Lower lobe of right lung (tissue), 2 donors: ENCODE measurements around the gene CCHCR1. TPM values are rescaled to one million over a fixed set of nuclear protein-coding genes. Genes with fewer than 3 reads are reported as not detected.
A peak's percentile ranks its signal among the peaks of the same experiment; 100 is the strongest.

ENCODE experiments used
- ATAC-seq, 2 donors: fragments of 200-7000 bp; cut with Tn5 transposase; one replicate each; pipeline ENCODE4 v1.9.1; 2020 to 2022; ENCODE audit warnings: mild to moderate bottlenecking in 2 of 2, moderate library complexity in 2 of 2
- DNase-seq: peaks from one replicate; pipeline ENCODE4 v3.0.0-alpha.2; 2020
- H3K27ac ChIP-seq: fragments of 200-600 bp; one replicate; pipeline ENCODE4 v1.8.0; 2022
- H3K27me3 ChIP-seq: fragments of 200-600 bp; one replicate; pipeline ENCODE4 v1.8.0; 2022; ENCODE audit warnings: low read depth
- H3K36me3 ChIP-seq: fragments of 200-600 bp; one replicate; pipeline ENCODE4 v1.8.0; 2022; ENCODE audit warnings: mild to moderate bottlenecking
- H3K4me1 ChIP-seq: fragments of 200-600 bp; one replicate; pipeline ENCODE4 v1.8.0; 2022
- H3K4me3 ChIP-seq: fragments of 200-600 bp; one replicate; pipeline ENCODE4 v1.8.0; 2022; ENCODE audit warnings: mild to moderate bottlenecking
- H3K9me3 ChIP-seq: fragments of 200-600 bp; one replicate; pipeline ENCODE4 v1.8.0; 2022
- intact Hi-C: fragments of 100-400 bp; cut with DNase I; formaldehyde crosslinking; loops from one replicate; pipeline ENCODE4 v1.11.0; 2022
- total RNA-seq: library from RNA; stranded (reverse); fragmentation: NEBNext Ultra II Directional; extraction: Animal tissue kit (Norgen Biotek cat#: 25700); gene quantifications from one replicate; pipeline ENCODE4 v1.2.1, GENCODE V29; 2021
- TF ChIP-seq, protein P1 (sequence below): fragments of 200-600 bp; IDR thresholded peaks from one replicate; pipeline ENCODE4 v1.8.0; 2022; ENCODE audit warnings: antibody characterized with exemption, mild to moderate bottlenecking
- donor health status: DM: no; HTN: yes; CAD: no; lungs with severe emphysema.

CCHCR1 gene
- total RNA-seq, 1 donor from 2014 or later: 16.5 TPM

DNA sequence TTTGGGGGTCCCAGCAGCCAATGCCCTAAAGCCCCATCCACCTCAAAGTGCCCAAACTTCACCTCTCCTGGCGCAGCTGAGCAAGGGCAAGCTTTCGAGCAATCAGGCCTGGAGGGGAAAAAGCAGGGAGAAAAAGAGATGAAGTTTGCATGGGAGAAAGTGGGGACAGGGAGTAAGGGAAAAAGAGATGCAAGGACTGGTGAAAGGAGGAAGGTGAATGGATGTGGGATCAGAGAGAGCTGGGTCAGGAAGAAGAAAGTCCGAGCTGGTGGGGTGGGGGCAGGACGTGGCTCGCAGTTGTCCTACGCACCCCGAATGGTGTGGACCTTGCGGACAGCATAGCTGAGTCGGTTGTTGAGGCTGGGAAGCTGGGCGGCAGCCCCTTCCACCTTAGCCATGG, 12.2 kb downstream of the CCHCR1 start:
- Histone ChIP-seq H3K27me3 (no peaks in the 10 kb centered on the region), H3K36me3 (peaks cover 30% of the 10 kb centered on the region), H3K9me3 (no peaks in the 10 kb centered on the region), H3K4me3 (no peak overlapping the region), H3K27ac (no peak overlapping the region), H3K4me1 (peaks cover 8% of the 10 kb centered on the region)
- TF ChIP-seq, protein P1, sequence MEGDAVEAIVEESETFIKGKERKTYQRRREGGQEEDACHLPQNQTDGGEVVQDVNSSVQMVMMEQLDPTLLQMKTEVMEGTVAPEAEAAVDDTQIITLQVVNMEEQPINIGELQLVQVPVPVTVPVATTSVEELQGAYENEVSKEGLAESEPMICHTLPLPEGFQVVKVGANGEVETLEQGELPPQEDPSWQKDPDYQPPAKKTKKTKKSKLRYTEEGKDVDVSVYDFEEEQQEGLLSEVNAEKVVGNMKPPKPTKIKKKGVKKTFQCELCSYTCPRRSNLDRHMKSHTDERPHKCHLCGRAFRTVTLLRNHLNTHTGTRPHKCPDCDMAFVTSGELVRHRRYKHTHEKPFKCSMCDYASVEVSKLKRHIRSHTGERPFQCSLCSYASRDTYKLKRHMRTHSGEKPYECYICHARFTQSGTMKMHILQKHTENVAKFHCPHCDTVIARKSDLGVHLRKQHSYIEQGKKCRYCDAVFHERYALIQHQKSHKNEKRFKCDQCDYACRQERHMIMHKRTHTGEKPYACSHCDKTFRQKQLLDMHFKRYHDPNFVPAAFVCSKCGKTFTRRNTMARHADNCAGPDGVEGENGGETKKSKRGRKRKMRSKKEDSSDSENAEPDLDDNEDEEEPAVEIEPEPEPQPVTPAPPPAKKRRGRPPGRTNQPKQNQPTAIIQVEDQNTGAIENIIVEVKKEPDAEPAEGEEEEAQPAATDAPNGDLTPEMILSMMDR: no peak
- no peak for ATAC-seq
- intact Hi-C loops: no loop called here
- no peak for DNase-seq

DNA sequence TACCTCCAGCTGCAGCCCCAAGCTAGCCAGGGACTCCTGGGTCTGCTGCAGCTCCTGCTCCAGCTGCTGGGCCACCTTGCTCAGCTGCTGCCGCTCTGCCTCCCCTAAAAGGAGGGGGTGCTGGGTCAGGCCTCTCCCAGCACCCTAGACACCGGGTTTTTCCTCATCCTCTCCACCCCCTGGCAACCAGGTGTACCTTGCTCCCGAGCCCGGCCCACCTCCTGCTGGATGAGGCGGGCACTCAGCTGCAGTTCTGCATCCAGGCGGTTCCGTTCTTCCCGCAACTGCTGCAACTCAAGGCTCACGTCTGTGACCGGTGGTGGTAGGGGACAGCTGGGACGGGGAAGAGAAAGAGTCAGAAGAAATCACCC, 12.6 kb downstream of the CCHCR1 start:
- DNase-seq (no peak), ATAC-seq (no peak)
- TF ChIP-seq, protein P1: no peak
- Histone ChIP-seq H3K4me3 (no peak overlapping the region), H3K27me3 (no peaks in the 10 kb centered on the region), H3K36me3 (peaks cover 26% of the 10 kb centered on the region), H3K4me1 (peaks cover 8% of the 10 kb centered on the region), H3K9me3 (no peaks in the 10 kb centered on the region), H3K27ac (no peak overlapping the region)
- intact Hi-C loops: no loop called here

DNA sequence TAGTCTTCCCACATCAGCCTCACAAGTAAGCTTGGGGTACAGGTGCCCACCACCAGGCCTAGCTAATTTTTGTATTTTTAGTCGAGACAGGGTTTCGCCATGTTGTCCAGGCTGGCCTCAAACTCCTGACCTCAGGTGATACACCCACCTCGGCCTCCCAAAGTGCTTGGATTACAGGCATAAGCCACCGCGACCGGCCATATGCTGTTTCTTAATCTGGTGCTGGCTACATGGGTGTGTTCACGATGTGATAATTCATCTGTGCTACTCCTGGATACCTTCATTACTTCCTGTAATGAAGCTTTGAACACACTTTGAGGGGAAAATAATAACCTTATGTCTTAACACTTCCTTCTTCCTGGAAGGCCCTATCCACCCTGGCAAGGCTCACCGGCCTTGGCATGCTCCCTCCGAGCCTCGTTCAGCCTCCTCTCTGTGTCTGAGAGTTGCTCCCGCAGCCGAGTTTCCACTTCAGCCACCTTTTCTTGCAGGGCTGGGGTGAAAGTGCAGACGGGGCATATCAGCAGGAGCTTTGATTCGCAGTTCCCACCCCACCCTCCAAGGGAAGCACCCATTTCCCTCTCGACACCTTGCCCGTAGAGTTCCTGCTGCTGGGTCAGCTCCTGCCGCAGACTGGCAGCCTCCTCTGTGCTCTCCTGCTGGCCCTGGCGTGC, 13.2 kb downstream of the CCHCR1 start:
- no peaks in the 10 kb centered on the region for H3K27me3 ChIP-seq
- no peak overlapping the region for H3K27ac ChIP-seq
- H3K9me3 ChIP-seq: no peaks in the 10 kb centered on the region
- intact Hi-C loops: no loop called here
- DNase-seq: no peak
- peak in 1 of 2 donors; percentile 11 for ATAC-seq
- peaks cover 22% of the 10 kb centered on the region for H3K36me3 ChIP-seq
- H3K4me1 ChIP-seq: peaks cover 9% of the 10 kb centered on the region
- no peak overlapping the region for H3K4me3 ChIP-seq
- TF ChIP-seq, protein P1: no peak

DNA sequence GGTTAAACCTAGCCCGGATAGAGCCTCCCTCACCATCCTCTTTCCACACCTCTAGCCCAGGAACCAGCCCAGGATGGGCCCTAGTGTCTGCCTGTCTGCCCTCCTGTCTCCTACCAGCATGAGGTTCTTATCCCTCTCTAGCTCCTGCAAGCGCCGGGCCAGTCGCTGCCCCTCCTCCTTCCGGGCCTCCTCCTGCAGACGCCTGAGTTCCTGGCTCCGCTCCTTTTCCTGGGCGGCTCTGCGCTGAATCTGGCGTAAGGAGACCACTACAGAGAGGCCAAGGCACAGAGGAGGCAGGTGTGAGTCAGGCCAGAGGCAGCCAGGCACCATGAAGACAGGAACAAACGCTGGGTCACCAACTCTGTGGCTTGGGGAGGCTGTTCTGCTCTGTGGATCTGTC, 14.5 kb downstream of the CCHCR1 start:
- Histone ChIP-seq H3K4me3 (no peak overlapping the region), H3K36me3 (peaks cover 22% of the 10 kb centered on the region), H3K27me3 (no peaks in the 10 kb centered on the region), H3K4me1 (peaks cover 14% of the 10 kb centered on the region), H3K27ac (no peak overlapping the region), H3K9me3 (no peaks in the 10 kb centered on the region)
- ATAC-seq: peak; percentile 28 to 41
- TF ChIP-seq, protein P1: no peak
- no peak for DNase-seq
- intact Hi-C loops: no loop called here

DNA sequence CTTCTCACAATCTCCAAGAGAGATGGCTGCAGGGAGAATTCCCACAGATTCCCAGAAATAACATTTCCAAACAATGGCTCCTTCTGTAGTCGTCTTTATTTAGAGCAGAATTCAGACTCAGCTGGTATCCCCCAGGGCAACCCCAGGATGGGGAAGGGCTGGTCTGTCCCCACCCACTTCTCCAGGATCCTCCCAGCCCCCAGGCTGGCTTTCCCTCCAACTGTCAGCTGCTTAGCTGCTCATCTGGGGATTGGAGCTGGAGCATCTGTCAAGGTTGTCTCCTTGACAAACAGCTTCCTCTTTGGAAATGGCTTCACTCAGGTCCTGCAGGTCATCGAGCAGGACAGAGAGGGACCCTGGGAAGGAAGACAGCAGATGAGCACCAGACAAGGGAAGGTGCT, 15.2 kb downstream of the CCHCR1 start:
- Histone ChIP-seq H3K4me3 (no peak overlapping the region), H3K27ac (no peak overlapping the region), H3K4me1 (peaks cover 22% of the 10 kb centered on the region), H3K9me3 (no peaks in the 10 kb centered on the region), H3K27me3 (no peaks in the 10 kb centered on the region), H3K36me3 (peaks cover 22% of the 10 kb centered on the region)
- no peak for DNase-seq
- no peak for ATAC-seq
- intact Hi-C loops: no loop called here
- TF ChIP-seq, protein P1: no peak
